Endothelial cell of umbilical vein (primary cell): ENCODE measurements around the gene DMRTC2. TPM values are rescaled to one million over a fixed set of nuclear protein-coding genes. Genes with fewer than 3 reads are reported as not detected.

Experiments
- BruUV-seq: library from RNA; stranded (reverse); fragments of 400-500 nt; replicated peaks from 2 replicates; lab custom pipeline; 2021; lab: Mats Ljungman, UMichigan
- CTCF ChIA-PET: fragments of 300-600, 350-600 bp; sonication (Branson Sonifier 250); formaldehyde crosslinking; loops from one replicate; lab custom pipeline; 2021; ENCODE audit warnings: antibody characterized with exemption, inconsistent platforms; lab: Charles Lee
- POLR2A ChIA-PET: fragments of 300-600, 350-600 bp; sonication (Branson Sonifier 250); formaldehyde crosslinking; loops from one replicate; lab custom pipeline; 2021; ENCODE audit warnings: antibody characterized with exemption, inconsistent platforms; lab: Charles Lee
- DNase-seq: peaks from one replicate; pipeline ENCODE4 v3.0.0-alpha.2; 2011; ENCODE audit warnings: low read depth, low spot score
- FAIRE-seq: peaks from 2 replicates; lab custom pipeline; 2011; peaks lifted over from hg19 to GRCh38; lab: Jason Lieb, UNC
- H2AFZ ChIP-seq: 2 replicates; pipeline ENCODE4 v1.6.0; 2012; ENCODE audit warnings: low read depth, low read length, control low read depth, inconsistent platforms
- H3K27ac ChIP-seq: 2 replicates; pipeline ENCODE4 v1.5.1; 2011; ENCODE audit warnings: low read depth, mild to moderate bottlenecking, control low read depth, low read length, moderate library complexity; ENCODE audit not compliant: insufficient read depth
- H3K27me3 ChIP-seq, 2 experiments: 2 replicates each; pipeline versions ENCODE4 v1.6.0 to v1.6.1; 2011; ENCODE audit warnings: low read length in 2 of 2, mixed read lengths in 1 of 2; ENCODE audit not compliant: control insufficient read depth in 2 of 2, insufficient read depth in 2 of 2
- H3K36me3 ChIP-seq, 2 experiments: 2 replicates in 1 of 2; 3 replicates in 1 of 2; pipeline ENCODE4 v1.5.1; 2011; ENCODE audit warnings: low read length in 2 of 2, mild to moderate bottlenecking in 1 of 2, moderate library complexity in 1 of 2; ENCODE audit not compliant: control insufficient read depth in 2 of 2, insufficient read depth in 2 of 2; ENCODE audit errors: extremely low read depth in 1 of 2
- H3K4me1 ChIP-seq: 3 replicates; pipeline ENCODE4 v1.5.1; 2011; ENCODE audit warnings: mild to moderate bottlenecking, low read length; ENCODE audit not compliant: control insufficient read depth, insufficient read depth; ENCODE audit errors: extremely low read depth
- H3K4me2 ChIP-seq: 2 replicates; pipeline ENCODE4 v1.6.1; 2011; ENCODE audit warnings: low read length, control low read depth, mixed read lengths; ENCODE audit not compliant: insufficient read depth
- H3K4me3 ChIP-seq, 3 experiments: fragments of 200-600 bp in 1 of 3; sonication (generic), shearing (Covaris generic) in 1 of 3; replicated peaks in 1 of 3; 2 replicates each; pipeline ENCODE4 v1.5.1; 2011 to 2016; ENCODE audit warnings: control low read depth in 3 of 3, low read length in 3 of 3, mild to moderate bottlenecking in 2 of 3, inconsistent platforms in 1 of 3, low read depth in 1 of 3, moderate library complexity in 1 of 3; ENCODE audit not compliant: insufficient read depth in 1 of 3
- H3K79me2 ChIP-seq: 2 replicates; pipeline ENCODE4 v1.6.0; 2012; ENCODE audit warnings: low read length, inconsistent platforms; ENCODE audit not compliant: control insufficient read depth, insufficient read depth
- H3K9ac ChIP-seq: replicated peaks from 2 replicates; pipeline ENCODE3; 2011; ENCODE audit warnings: low read length, control low read depth; ENCODE audit not compliant: insufficient read depth; ENCODE audit errors: extremely low read depth
- H3K9me1 ChIP-seq: replicated peaks from 3 replicates; pipeline ENCODE4 v1.6.0; 2011; ENCODE audit warnings: mild to moderate bottlenecking, low read length; ENCODE audit not compliant: control insufficient read depth, insufficient read depth; ENCODE audit errors: extremely low read depth
- H3K9me3 ChIP-seq: replicated peaks from 2 replicates; pipeline ENCODE4 v1.5.1; 2012; ENCODE audit warnings: low read length, inconsistent platforms; ENCODE audit not compliant: control insufficient read depth, insufficient read depth
- H4K20me1 ChIP-seq: replicated peaks from 2 replicates; pipeline ENCODE3; 2011; ENCODE audit warnings: mild to moderate bottlenecking, low read length; ENCODE audit not compliant: control insufficient read depth, insufficient read depth; ENCODE audit errors: extremely low read depth
- CTCF ChIP-seq, 2 donors: IDR thresholded peaks; 1 replicate in 1 of 2; 2 replicates in 1 of 2; pipeline ENCODE4 v1.5.1; 2011; ENCODE audit warnings: low read length in 2 of 2, mild to moderate bottlenecking in 2 of 2, moderate library complexity in 2 of 2, control low read depth in 1 of 2, inconsistent platforms in 1 of 2, low read depth in 1 of 2; ENCODE audit not compliant: insufficient read depth in 1 of 2; ENCODE audit errors: extremely low read depth in 1 of 2
- EZH2 ChIP-seq: IDR thresholded peaks from 2 replicates; pipeline ENCODE4 v1.6.1; 2012; ENCODE audit warnings: borderline replicate concordance, low read depth, mild to moderate bottlenecking, moderate library complexity, low read length, inconsistent platforms; ENCODE audit not compliant: severe bottlenecking
- GATA2 ChIP-seq: IDR thresholded peaks from 2 replicates; pipeline ENCODE4 v1.7.0; 2011; ENCODE audit warnings: low read depth, mild to moderate bottlenecking, moderate library complexity, mixed read lengths, low read length; ENCODE audit not compliant: insufficient read length, insufficient read depth
- JUN ChIP-seq: IDR thresholded peaks from 2 replicates; pipeline ENCODE4 v1.6.1; 2011; ENCODE audit warnings: borderline replicate concordance, low read depth; ENCODE audit not compliant: insufficient read length, insufficient read depth
- MAX ChIP-seq: IDR thresholded peaks from 2 replicates; pipeline ENCODE4 v1.6.1; 2011; ENCODE audit not compliant: insufficient read depth, insufficient read length
- MYC ChIP-seq: IDR thresholded peaks from one replicate; pipeline ENCODE4 v1.6.1; 2011; ENCODE audit warnings: mild to moderate bottlenecking, low read depth, low read length
- POLR2A ChIP-seq: IDR thresholded peaks from 2 replicates; pipeline ENCODE4 v1.6.1; 2012; ENCODE audit warnings: low read depth, mild to moderate bottlenecking, control low read depth, low read length
- dilution Hi-C: fragments of 300-500 bp; cut with MboI; formaldehyde crosslinking; loops from one replicate; pipeline ENCODE4 v1.15.0; 2019; ENCODE audit warnings: low sequenced_read_pairs; ENCODE audit not compliant: extremely low pct_ligation_motif_present
- intact Hi-C: fragments of 100-400 bp; cut with micrococcal nuclease; formaldehyde crosslinking; loops from one replicate; pipeline ENCODE4 v1.10.0; 2022
- polyA plus RNA-seq, 4 experiments: library from polyadenylated mRNA; depleted of rRNA in 3 of 4; stranded (reverse) in 3 of 4; unstranded in 1 of 4; fragments of >200 nt; gene quantifications; 2 replicates each; pipeline versions ENCODE4 v1.2.1 to v1.2.3, GENCODE V29; 2011 to 2012; ENCODE audit warnings: missing spikeins in 1 of 4
- total RNA-seq: library from RNA; stranded (reverse); gene quantifications from 2 replicates; pipeline ENCODE4 v1.2.3, GENCODE V29; 2021

Gene DMRTC2
- total and polyA plus RNA-seq, 2 donors (not counting 3 experiments of a cell fraction or from before 2014, with no cell fraction given) = not detected

GRCh38 chr19:41796362-41796761 lies 48.5 kb upstream of the DMRTC2 start, which contains the start of gene CEACAM3:
Gene CEACAM3 (plus strand): TSS chr19:41796587. CDS start chr19:41796678, 91 bp downstream.
- H2AFZ ChIP-seq = no peak within 1 kb of the TSS
- no peaks in the 10 kb centered on the region for H3K9me3 ChIP-seq
- intact Hi-C loops = no loop called here
- H3K79me2 ChIP-seq = no peaks in the 10 kb centered on the region
- CTCF ChIA-PET = interaction anchor here (2.2 to 6.1 kb wide), 4 partner anchors 11 to 44 kb away, joined by 18 to 87 read pairs (median 20); no protein-coding TSS in a partner anchor
- H4K20me1 ChIP-seq = no peaks in the 10 kb centered on the region
- no peak within 1 kb of the TSS for H3K9ac ChIP-seq
- TF ChIP-seq CTCF (IDR thresholded peaks at IDR 0.05; ENCODE audit: extremely low read depth in 1 of 2, insufficient read depth in 1 of 2, low read depth in 1 of 2, low read length in 2 of 2) (no peak), JUN (no peak), MAX (no peak), EZH2 (no peak)
- H3K36me3 ChIP-seq = no peaks in the 10 kb centered on the region
- H3K4me1 ChIP-seq = no peaks in the 10 kb centered on the region
- peaks cover 0 to 4% of the 10 kb centered on the region in 2 experiments for H3K27me3 ChIP-seq
- H3K4me3 ChIP-seq = no peak within 1 kb of the TSS
- DNase-seq (no peak), FAIRE-seq (no peak)
- no TSS peak for BruUV-seq
- no peak within 1 kb of the TSS for H3K27ac ChIP-seq
- POLR2A ChIA-PET = no interaction called here
- H3K4me2 ChIP-seq = no peak within 1 kb of the TSS
- dilution Hi-C loops = no loop called here
- no peaks in the 10 kb centered on the region for H3K9me1 ChIP-seq

- POLR2A ChIA-PET = no interaction called here
- no TSS peak for BruUV-seq
- Histone ChIP-seq H3K36me3 (no peaks in the 10 kb centered on the region), H3K9me1 (no peaks in the 10 kb centered on the region), H3K9ac (no peak overlapping the region), H4K20me1 (no peaks in the 10 kb centered on the region), H3K4me2 (no peak overlapping the region), H3K9me3 (no peaks in the 10 kb centered on the region), H3K27me3 (peaks cover 0 to 4% of the 10 kb centered on the region in 2 experiments), H3K4me3 (no peak overlapping the region), H3K4me1 (no peaks in the 10 kb centered on the region), H3K27ac (no peak overlapping the region), H3K79me2 (no peaks in the 10 kb centered on the region), H2AFZ (no peak overlapping the region)
- DNase-seq (no peak), FAIRE-seq (no peak)
- intact Hi-C loops = no loop called here
- CTCF ChIA-PET = interaction anchor here (0.9 to 2.6 kb wide), 2 partner anchors 12 to 24 kb away, joined by 4 to 18 read pairs; no protein-coding TSS in a partner anchor
- no peak for TF ChIP-seq MYC
- no peak for TF ChIP-seq MAX
- TF ChIP-seq GATA2 = no peak
- no peak for TF ChIP-seq EZH2
- TF ChIP-seq POLR2A = no peak
- TF ChIP-seq JUN = no peak
- no peak for TF ChIP-seq CTCF (IDR thresholded peaks at IDR 0.05; ENCODE audit: extremely low read depth in 1 of 2, insufficient read depth in 1 of 2, low read depth in 1 of 2, low read length in 2 of 2)
- dilution Hi-C loops = no loop called here
Measured at GRCh38 chr19:41796901-41797300, 47.9 kb upstream of the DMRTC2 start.
